ENCODE data around the gene TMEM108. TPM values are rescaled to one million over a fixed set of nuclear protein-coding genes. Genes with fewer than 3 reads are reported as not detected.

Gene TMEM108
- total RNA-seq (2021; ENCODE audit: unreplicated experiment): not detected
- polyA plus RNA-seq (2012): not detected in 2 replicates
- Bru-seq, nascent RNA: percentile 1 among the genes with signal in this experiment
- percentile 1 among the genes with signal in this experiment for BruChase-seq, experiment 1, labeled RNA remaining after a 6-hour chase
- percentile 1 among the genes with signal in this experiment for BruChase-seq, experiment 2, labeled RNA remaining after a 2-hour chase
- long read RNA-seq: 0 reads

DNA sequence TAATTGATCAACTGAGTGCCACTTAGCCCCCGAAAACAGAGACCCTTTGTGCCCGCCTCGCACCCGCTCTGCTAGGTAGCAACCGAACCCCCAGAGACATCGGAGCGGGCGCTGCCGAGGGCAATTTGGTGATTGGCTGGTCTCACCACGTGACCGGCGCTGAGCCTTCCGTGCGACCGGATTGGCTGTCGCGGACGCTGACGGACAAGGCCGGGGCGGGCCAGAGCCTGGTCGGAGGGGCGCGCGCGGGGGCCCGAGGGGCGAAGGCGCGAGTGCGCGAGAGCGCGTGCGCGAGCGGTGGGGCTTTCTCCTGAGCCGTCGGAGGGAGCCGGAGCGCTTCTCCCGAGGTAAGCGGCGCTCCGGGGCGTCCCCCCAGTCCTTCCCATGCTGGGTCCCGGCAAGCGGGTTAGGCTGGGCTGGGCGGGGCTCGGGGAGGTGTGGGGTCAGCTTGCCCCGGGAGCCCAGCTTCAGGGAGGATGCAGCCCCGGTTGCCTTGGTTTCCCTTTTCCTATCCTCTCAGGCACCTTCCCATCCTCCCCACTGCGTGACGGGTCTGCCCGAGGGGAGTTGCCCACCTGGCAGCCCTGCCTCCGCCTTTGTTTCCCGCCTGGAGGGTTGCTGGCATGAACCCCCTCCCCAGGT lies at the start of gene TMEM108:
TSS of gene TMEM108 (plus strand) at position 303 of the 642 bp plus-strand sequence.
- Histone ChIP-seq H3K4me2 (ENCODE audit: low read length) (no peak within 1 kb of the TSS), H2AFZ (ENCODE audit: low read depth, low read length, poor library complexity, severe bottlenecking) (no peak within 1 kb of the TSS), H3K9me2 (ENCODE audit: insufficient read depth) (no peaks in the 10 kb centered on the region), H3K27me3 (ENCODE audit: insufficient read depth, low read length) (peaks cover 69% of the 10 kb centered on the region), H3K4me1 (ENCODE audit: control insufficient read depth in 1 of 2, insufficient read depth in 2 of 2, low read length in 2 of 2) (no peaks in the 10 kb centered on the region), H3K27ac (ENCODE audit: low read depth, low read length) (no peak within 1 kb of the TSS), H3K9me3 (ENCODE audit: control insufficient read depth in 1 of 2, insufficient read depth in 1 of 2, low read depth in 1 of 2, low read length in 2 of 2) (no peaks in the 10 kb centered on the region), H4K20me1 (ENCODE audit: insufficient read depth) (no peaks in the 10 kb centered on the region; the same call in 1 of the 2 replicates), H3K36me3 (ENCODE audit: control insufficient read depth in 1 of 2, insufficient read depth in 2 of 2, low read length in 2 of 2) (no peaks in the 10 kb centered on the region), H3K4me3 (replicated peaks in 1 of 2; ENCODE audit: low read depth in 1 of 2, low read length in 2 of 2) (no peak within 1 kb of the TSS), H3K9ac (ENCODE audit: low read length) (no peak within 1 kb of the TSS), H3K79me2 (ENCODE audit: insufficient read depth, low read length) (no peaks in the 10 kb centered on the region)
- no TSS peak for BruUV-seq (replicated peaks)
- TF ChIP-seq POLR2A (IDR thresholded peaks at IDR 0.05; ENCODE audit: borderline replicate concordance, extremely low read depth, insufficient read depth, insufficient read length): no peak
- no peak for TF ChIP-seq ZNF274 (IDR thresholded peaks at IDR 0.05; ENCODE audit: low read depth, low read length)
- no peak for TF ChIP-seq TCF7L2 (IDR thresholded peaks at IDR 0.05; ENCODE audit: borderline replicate concordance, extremely low read depth, insufficient read depth, insufficient read length)
- TF ChIP-seq, protein P1, sequence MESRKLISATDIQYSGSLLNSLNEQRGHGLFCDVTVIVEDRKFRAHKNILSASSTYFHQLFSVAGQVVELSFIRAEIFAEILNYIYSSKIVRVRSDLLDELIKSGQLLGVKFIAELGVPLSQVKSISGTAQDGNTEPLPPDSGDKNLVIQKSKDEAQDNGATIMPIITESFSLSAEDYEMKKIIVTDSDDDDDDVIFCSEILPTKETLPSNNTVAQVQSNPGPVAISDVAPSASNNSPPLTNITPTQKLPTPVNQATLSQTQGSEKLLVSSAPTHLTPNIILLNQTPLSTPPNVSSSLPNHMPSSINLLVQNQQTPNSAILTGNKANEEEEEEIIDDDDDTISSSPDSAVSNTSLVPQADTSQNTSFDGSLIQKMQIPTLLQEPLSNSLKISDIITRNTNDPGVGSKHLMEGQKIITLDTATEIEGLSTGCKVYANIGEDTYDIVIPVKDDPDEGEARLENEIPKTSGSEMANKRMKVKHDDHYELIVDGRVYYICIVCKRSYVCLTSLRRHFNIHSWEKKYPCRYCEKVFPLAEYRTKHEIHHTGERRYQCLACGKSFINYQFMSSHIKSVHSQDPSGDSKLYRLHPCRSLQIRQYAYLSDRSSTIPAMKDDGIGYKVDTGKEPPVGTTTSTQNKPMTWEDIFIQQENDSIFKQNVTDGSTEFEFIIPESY (IDR thresholded peaks at IDR 0.05; ENCODE audit: extremely low read depth, insufficient replicate concordance, low read length): no peak
- no peak for TF ChIP-seq RAD21 (IDR thresholded peaks at IDR 0.05; ENCODE audit: low read depth)
- no peak for TF ChIP-seq SP1 (IDR thresholded peaks at IDR 0.05; ENCODE audit: low read depth)
- TF ChIP-seq, protein P2, sequence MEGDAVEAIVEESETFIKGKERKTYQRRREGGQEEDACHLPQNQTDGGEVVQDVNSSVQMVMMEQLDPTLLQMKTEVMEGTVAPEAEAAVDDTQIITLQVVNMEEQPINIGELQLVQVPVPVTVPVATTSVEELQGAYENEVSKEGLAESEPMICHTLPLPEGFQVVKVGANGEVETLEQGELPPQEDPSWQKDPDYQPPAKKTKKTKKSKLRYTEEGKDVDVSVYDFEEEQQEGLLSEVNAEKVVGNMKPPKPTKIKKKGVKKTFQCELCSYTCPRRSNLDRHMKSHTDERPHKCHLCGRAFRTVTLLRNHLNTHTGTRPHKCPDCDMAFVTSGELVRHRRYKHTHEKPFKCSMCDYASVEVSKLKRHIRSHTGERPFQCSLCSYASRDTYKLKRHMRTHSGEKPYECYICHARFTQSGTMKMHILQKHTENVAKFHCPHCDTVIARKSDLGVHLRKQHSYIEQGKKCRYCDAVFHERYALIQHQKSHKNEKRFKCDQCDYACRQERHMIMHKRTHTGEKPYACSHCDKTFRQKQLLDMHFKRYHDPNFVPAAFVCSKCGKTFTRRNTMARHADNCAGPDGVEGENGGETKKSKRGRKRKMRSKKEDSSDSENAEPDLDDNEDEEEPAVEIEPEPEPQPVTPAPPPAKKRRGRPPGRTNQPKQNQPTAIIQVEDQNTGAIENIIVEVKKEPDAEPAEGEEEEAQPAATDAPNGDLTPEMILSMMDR (IDR thresholded peaks at IDR 0.05 in 2 of 3, conservative IDR thresholded peaks at IDR 0.05 in 1 of 3; ENCODE audit: borderline replicate concordance in 1 of 3, insufficient read depth in 1 of 3, low read depth in 2 of 3, low read length in 2 of 3): no peak
- no peak for TF ChIP-seq CEBPB (IDR thresholded peaks at IDR 0.05; ENCODE audit: low read depth)
- TF ChIP-seq EZH2phosphoT487 (IDR thresholded peaks at IDR 0.05; ENCODE audit: borderline replicate concordance): no peak
- no peak for TF ChIP-seq EZH2 (IDR thresholded peaks at IDR 0.05)
- TF ChIP-seq, protein P3, sequence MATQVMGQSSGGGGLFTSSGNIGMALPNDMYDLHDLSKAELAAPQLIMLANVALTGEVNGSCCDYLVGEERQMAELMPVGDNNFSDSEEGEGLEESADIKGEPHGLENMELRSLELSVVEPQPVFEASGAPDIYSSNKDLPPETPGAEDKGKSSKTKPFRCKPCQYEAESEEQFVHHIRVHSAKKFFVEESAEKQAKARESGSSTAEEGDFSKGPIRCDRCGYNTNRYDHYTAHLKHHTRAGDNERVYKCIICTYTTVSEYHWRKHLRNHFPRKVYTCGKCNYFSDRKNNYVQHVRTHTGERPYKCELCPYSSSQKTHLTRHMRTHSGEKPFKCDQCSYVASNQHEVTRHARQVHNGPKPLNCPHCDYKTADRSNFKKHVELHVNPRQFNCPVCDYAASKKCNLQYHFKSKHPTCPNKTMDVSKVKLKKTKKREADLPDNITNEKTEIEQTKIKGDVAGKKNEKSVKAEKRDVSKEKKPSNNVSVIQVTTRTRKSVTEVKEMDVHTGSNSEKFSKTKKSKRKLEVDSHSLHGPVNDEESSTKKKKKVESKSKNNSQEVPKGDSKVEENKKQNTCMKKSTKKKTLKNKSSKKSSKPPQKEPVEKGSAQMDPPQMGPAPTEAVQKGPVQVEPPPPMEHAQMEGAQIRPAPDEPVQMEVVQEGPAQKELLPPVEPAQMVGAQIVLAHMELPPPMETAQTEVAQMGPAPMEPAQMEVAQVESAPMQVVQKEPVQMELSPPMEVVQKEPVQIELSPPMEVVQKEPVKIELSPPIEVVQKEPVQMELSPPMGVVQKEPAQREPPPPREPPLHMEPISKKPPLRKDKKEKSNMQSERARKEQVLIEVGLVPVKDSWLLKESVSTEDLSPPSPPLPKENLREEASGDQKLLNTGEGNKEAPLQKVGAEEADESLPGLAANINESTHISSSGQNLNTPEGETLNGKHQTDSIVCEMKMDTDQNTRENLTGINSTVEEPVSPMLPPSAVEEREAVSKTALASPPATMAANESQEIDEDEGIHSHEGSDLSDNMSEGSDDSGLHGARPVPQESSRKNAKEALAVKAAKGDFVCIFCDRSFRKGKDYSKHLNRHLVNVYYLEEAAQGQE (IDR thresholded peaks at IDR 0.05; ENCODE audit: low read depth): no peak
- no peak for TF ChIP-seq ELF1 (IDR thresholded peaks at IDR 0.05; ENCODE audit: borderline replicate concordance, low read depth)
- no peak for TF ChIP-seq POLR2AphosphoS5 (IDR thresholded peaks at IDR 0.05; ENCODE audit: low read depth, low read length)
- TF ChIP-seq SRF (IDR thresholded peaks at IDR 0.05; ENCODE audit: low read depth): no peak
- DNase-seq (ENCODE audit: low read depth, low spot score): no peak
- ChIA-PET CTCF (no interaction called here), RAD21 (ENCODE audit: low non-redundant PET in 1 of 2, low total read pairs in 2 of 2, uncharacterized antibody in 2 of 2, unreplicated experiment in 2 of 2) (no interaction called here), POLR2A (no interaction called here)
- intact Hi-C loops (cut with micrococcal nuclease): no loop called here
- no peak for ATAC-seq
